ENCODE results near the gene FUT9. TPM values are rescaled to one million over a fixed set of nuclear protein-coding genes. Genes with fewer than 3 reads are reported as not detected.

Gene FUT9
- polyA plus RNA-seq, 1 donor (not counting 4 experiments of a cell fraction or from before 2014, with no cell fraction given): not detected

GRCh38 chr6:96184798-96185197, 169.0 kb downstream of the FUT9 start:
- no peak overlapping the region for H2AFZ ChIP-seq (ENCODE audit: control insufficient read depth, low read length)
- H3K36me3 ChIP-seq (ENCODE audit: control insufficient read depth in 2 of 2, extremely low read depth in 1 of 2, insufficient read depth in 2 of 2, low read length in 2 of 2): no peaks in the 10 kb centered on the region
- no peaks in the 10 kb centered on the region for H3K79me2 ChIP-seq (ENCODE audit: control insufficient read depth, insufficient read depth, low read length)
- dilution Hi-C loops (cut with MboI; ENCODE audit: extremely low pct_ligation_motif_present, low sequenced_read_pairs): no loop called here
- H3K4me1 ChIP-seq (ENCODE audit: control insufficient read depth, extremely low read depth, insufficient read depth, low read length): no peaks in the 10 kb centered on the region
- no peaks in the 10 kb centered on the region for H3K9me1 ChIP-seq (ENCODE audit: control insufficient read depth, extremely low read depth, insufficient read depth, low read length)
- H3K9me3 ChIP-seq (ENCODE audit: control insufficient read depth, low read depth, low read length): no peaks in the 10 kb centered on the region
- H4K20me1 ChIP-seq (ENCODE audit: control insufficient read depth, extremely low read depth, insufficient read depth, low read length): no peaks in the 10 kb centered on the region
- no peak overlapping the region for H3K27ac ChIP-seq (ENCODE audit: control insufficient read depth, insufficient read depth, low read length)
- TF ChIP-seq EZH2 (IDR thresholded peaks at IDR 0.05; ENCODE audit: low read length): no peak
- DNase-seq (ENCODE audit: low read depth, low spot score) (no peak), FAIRE-seq (no peak)
- no peaks in the 10 kb centered on the region for H3K27me3 ChIP-seq (ENCODE audit: control insufficient read depth, extremely low read depth, insufficient read depth, low read length)
- no peak overlapping the region for H3K9ac ChIP-seq (ENCODE audit: control insufficient read depth, extremely low read depth, insufficient read depth, low read length)
- H3K4me2 ChIP-seq (ENCODE audit: control insufficient read depth, extremely low read depth, insufficient read depth, low read depth, low read length): no peak overlapping the region
- H3K4me3 ChIP-seq (ENCODE audit: control insufficient read depth in 2 of 3, extremely low read depth in 1 of 3, insufficient read depth in 2 of 3, low read depth in 1 of 3, low read length in 3 of 3): no peak overlapping the region

GRCh38 chr6:96186094-96186493, 170.3 kb downstream of the FUT9 start:
- dilution Hi-C loops (cut with MboI; ENCODE audit: extremely low pct_ligation_motif_present, low sequenced_read_pairs): no loop called here
- Histone ChIP-seq H3K9me1 (ENCODE audit: control insufficient read depth, extremely low read depth, insufficient read depth, low read length) (no peaks in the 10 kb centered on the region), H2AFZ (ENCODE audit: control insufficient read depth, low read length) (no peak overlapping the region), H3K4me1 (ENCODE audit: control insufficient read depth, extremely low read depth, insufficient read depth, low read length) (no peaks in the 10 kb centered on the region), H3K27ac (ENCODE audit: control insufficient read depth, insufficient read depth, low read length) (no peak overlapping the region), H3K79me2 (ENCODE audit: control insufficient read depth, insufficient read depth, low read length) (no peaks in the 10 kb centered on the region), H4K20me1 (ENCODE audit: control insufficient read depth, extremely low read depth, insufficient read depth, low read length) (no peaks in the 10 kb centered on the region), H3K36me3 (ENCODE audit: control insufficient read depth in 2 of 2, extremely low read depth in 1 of 2, insufficient read depth in 2 of 2, low read length in 2 of 2) (no peaks in the 10 kb centered on the region), H3K27me3 (ENCODE audit: control insufficient read depth, extremely low read depth, insufficient read depth, low read length) (no peaks in the 10 kb centered on the region), H3K4me3 (ENCODE audit: control insufficient read depth in 2 of 3, extremely low read depth in 1 of 3, insufficient read depth in 2 of 3, low read depth in 1 of 3, low read length in 3 of 3) (no peak overlapping the region), H3K9ac (ENCODE audit: control insufficient read depth, extremely low read depth, insufficient read depth, low read length) (no peak overlapping the region), H3K4me2 (ENCODE audit: control insufficient read depth, extremely low read depth, insufficient read depth, low read depth, low read length) (no peak overlapping the region), H3K9me3 (ENCODE audit: control insufficient read depth, low read depth, low read length) (no peaks in the 10 kb centered on the region)
- FAIRE-seq (no peak), DNase-seq (ENCODE audit: low read depth, low spot score) (no peak)
- TF ChIP-seq CTCF (optimal IDR thresholded peaks at IDR 0.05 in 1 of 3, IDR thresholded peaks at IDR 0.05 in 1 of 3, conservative IDR thresholded peaks at IDR 0.05 in 1 of 3; ENCODE audit: extremely low read depth in 1 of 3, insufficient read depth in 2 of 3, low read length in 3 of 3): no peak
- TF ChIP-seq EZH2 (IDR thresholded peaks at IDR 0.05; ENCODE audit: low read length): no peak

- no peak for DNase-seq (ENCODE audit: low read depth, low spot score)
- Histone ChIP-seq H3K79me2 (ENCODE audit: control insufficient read depth, insufficient read depth, low read length) (no peaks in the 10 kb centered on the region), H3K27ac (ENCODE audit: control insufficient read depth, insufficient read depth, low read length) (no peak overlapping the region), H3K4me1 (ENCODE audit: control insufficient read depth, extremely low read depth, insufficient read depth, low read length) (no peaks in the 10 kb centered on the region), H3K9me3 (ENCODE audit: control insufficient read depth, low read depth, low read length) (no peaks in the 10 kb centered on the region), H3K9me1 (ENCODE audit: control insufficient read depth, extremely low read depth, insufficient read depth, low read length) (no peaks in the 10 kb centered on the region), H3K4me2 (ENCODE audit: control insufficient read depth, extremely low read depth, insufficient read depth, low read depth, low read length) (no peak overlapping the region), H3K36me3 (ENCODE audit: control insufficient read depth in 2 of 2, extremely low read depth in 1 of 2, insufficient read depth in 2 of 2, low read length in 2 of 2) (no peaks in the 10 kb centered on the region), H3K27me3 (ENCODE audit: control insufficient read depth, extremely low read depth, insufficient read depth, low read length) (no peaks in the 10 kb centered on the region), H4K20me1 (ENCODE audit: control insufficient read depth, extremely low read depth, insufficient read depth, low read length) (no peaks in the 10 kb centered on the region), H2AFZ (ENCODE audit: control insufficient read depth, low read length) (no peak overlapping the region), H3K9ac (ENCODE audit: control insufficient read depth, extremely low read depth, insufficient read depth, low read length) (no peak overlapping the region), H3K4me3 (ENCODE audit: control insufficient read depth in 2 of 3, extremely low read depth in 1 of 3, insufficient read depth in 2 of 3, low read depth in 1 of 3, low read length in 3 of 3) (no peak overlapping the region)
- dilution Hi-C loops (cut with MboI; ENCODE audit: extremely low pct_ligation_motif_present, low sequenced_read_pairs): no loop called here
- TF ChIP-seq EZH2 (IDR thresholded peaks at IDR 0.05; ENCODE audit: low read length): no peak
- TF ChIP-seq CTCF (optimal IDR thresholded peaks at IDR 0.05 in 1 of 3, IDR thresholded peaks at IDR 0.05 in 1 of 3, conservative IDR thresholded peaks at IDR 0.05 in 1 of 3; ENCODE audit: extremely low read depth in 1 of 3, insufficient read depth in 2 of 3, low read length in 3 of 3): no peak
- FAIRE-seq: no peak
Observed at GRCh38 chr6:96186516-96187195, 170.9 kb downstream of the FUT9 start.

Data from keratinocyte (primary cell).